SK-N-SH treated with all-trans-retinoic acid at 6 μM for 48 hours (cell line): Measurements from ENCODE around the gene NECTIN4.
A peak's percentile ranks its signal among the peaks of the same experiment; 100 is the strongest.

Experiments used
- ATAC-seq: fragments of 200-7000 bp; cut with Tn5 transposase; 3 replicates; pipeline ENCODE4 v1.9.1; 2020; ENCODE audit warnings: mild to moderate bottlenecking, moderate library complexity
- ARNTL ChIP-seq: fragments of 450-650 bp; formaldehyde crosslinking; IDR thresholded peaks from 2 replicates; pipeline ENCODE4 v1.5.0; 2020; ENCODE audit warnings: low read depth, mild to moderate bottlenecking, moderate library complexity, borderline replicate concordance
- BACH2 ChIP-seq: fragments of 250-450 bp; sonication (Bioruptor Pico); IDR thresholded peaks from 2 replicates; pipeline ENCODE4 v1.9.0; 2021; ENCODE audit warnings: mild to moderate bottlenecking, borderline replicate concordance
- CSDC2 ChIP-seq: fragments of 250-450 bp; sonication (Bioruptor Pico); IDR thresholded peaks from 2 replicates; pipeline ENCODE4 v1.5.0; 2020; ENCODE audit warnings: mild to moderate bottlenecking, moderate library complexity
- ESRRG ChIP-seq: fragments of 250-450 bp; sonication (Bioruptor Pico); IDR thresholded peaks from 2 replicates; pipeline ENCODE4 v1.6.1; 2021; ENCODE audit warnings: mild to moderate bottlenecking
- GLIS3 ChIP-seq: fragments of 250-450 bp; sonication (Bioruptor Pico); IDR thresholded peaks from 2 replicates; pipeline ENCODE4 v1.5.0; 2020; ENCODE audit warnings: mild to moderate bottlenecking, moderate library complexity
- ISL1 ChIP-seq: fragments of 250-450 bp; sonication (Bioruptor Pico); IDR thresholded peaks from 2 replicates; pipeline ENCODE4 v2.1.2; 2022; ENCODE audit warnings: mild to moderate bottlenecking, moderate library complexity
- OSR1 ChIP-seq: fragments of 250-450 bp; sonication (Bioruptor Pico); IDR thresholded peaks from 2 replicates; pipeline ENCODE4 v1.8.0; 2022; ENCODE audit warnings: moderate library complexity, mild to moderate bottlenecking, inconsistent platforms
- PPARA ChIP-seq: fragments of 250-450 bp; sonication (Bioruptor Pico); IDR thresholded peaks from 2 replicates; pipeline ENCODE4 v1.5.0; 2020; ENCODE audit warnings: mild to moderate bottlenecking, borderline replicate concordance
- RARB ChIP-seq: fragments of 250-450 bp; sonication (Bioruptor Pico); IDR thresholded peaks from 2 replicates; pipeline ENCODE4 v1.8.0; 2021; ENCODE audit warnings: mild to moderate bottlenecking, moderate library complexity
- SNAI2 ChIP-seq: fragments of 250-450 bp; sonication (Bioruptor Pico); IDR thresholded peaks from 2 replicates; pipeline ENCODE4 v1.5.0; 2020; ENCODE audit warnings: mild to moderate bottlenecking, moderate library complexity
- TCF4 ChIP-seq: fragments of 250-450 bp; sonication (Bioruptor Pico); IDR thresholded peaks from 2 replicates; pipeline ENCODE4 v1.8.0; 2021; ENCODE audit warnings: mild to moderate bottlenecking, moderate library complexity, borderline replicate concordance
- ZC3H10 ChIP-seq: fragments of 250-450 bp; sonication (Bioruptor Pico); IDR thresholded peaks from 2 replicates; pipeline ENCODE4 v1.5.1; 2021; ENCODE audit warnings: mild to moderate bottlenecking, moderate library complexity
- ZFP3 ChIP-seq: fragments of 250-450 bp; sonication (Bioruptor Pico); IDR thresholded peaks from 2 replicates; pipeline ENCODE4 v1.5.0; 2020; ENCODE audit warnings: mild to moderate bottlenecking, moderate library complexity
- ZFP30 ChIP-seq: fragments of 450-650 bp; formaldehyde crosslinking; IDR thresholded peaks from 2 replicates; pipeline ENCODE4 v1.5.0; 2022; ENCODE audit warnings: mild to moderate bottlenecking, moderate library complexity
- ZNF565 ChIP-seq: fragments of 450-650 bp; formaldehyde crosslinking; conservative IDR thresholded peaks from 2 replicates; pipeline ENCODE4 v1.5.0; 2020; ENCODE audit warnings: low read depth, mild to moderate bottlenecking, moderate library complexity
- ZNF70 ChIP-seq: fragments of 450-650 bp; formaldehyde crosslinking; IDR thresholded peaks from 2 replicates; pipeline ENCODE4 v1.5.0; 2020; ENCODE audit warnings: mild to moderate bottlenecking, moderate library complexity
- ZNF8 ChIP-seq: fragments of 450-650 bp; formaldehyde crosslinking; IDR thresholded peaks from 2 replicates; pipeline ENCODE4 v1.5.0; 2020; ENCODE audit warnings: mild to moderate bottlenecking, moderate library complexity
- TF ChIP-seq, protein P1 (sequence below): fragments of 250-450 bp; sonication (Bioruptor Pico); IDR thresholded peaks from 2 replicates; pipeline ENCODE4 v1.5.0; 2020; ENCODE audit warnings: mild to moderate bottlenecking, moderate library complexity
- TF ChIP-seq, protein P2 (sequence below): fragments of 250-450 bp; sonication (Bioruptor Pico); IDR thresholded peaks from 2 replicates; pipeline ENCODE4 v1.5.1; 2020; ENCODE audit warnings: low read depth, mild to moderate bottlenecking, moderate library complexity
- TF ChIP-seq, protein P3 (sequence below): fragments of 250-450 bp; sonication (Bioruptor Pico); IDR thresholded peaks from 2 replicates; pipeline ENCODE4 v1.8.0; 2020; ENCODE audit warnings: mild to moderate bottlenecking, moderate library complexity, borderline replicate concordance
- TF ChIP-seq, protein P4 (sequence below): fragments of 250-450 bp; sonication (Bioruptor Pico); IDR thresholded peaks from 2 replicates; pipeline ENCODE4 v1.5.1; 2021; ENCODE audit warnings: mild to moderate bottlenecking, moderate library complexity
- TF ChIP-seq, protein P5 (sequence below): fragments of 250-450 bp; sonication (Bioruptor Pico); IDR thresholded peaks from 2 replicates; pipeline ENCODE4 v1.8.0; 2021; ENCODE audit warnings: low read depth, mild to moderate bottlenecking, moderate library complexity, borderline replicate concordance

NECTIN4 gene

DNA sequence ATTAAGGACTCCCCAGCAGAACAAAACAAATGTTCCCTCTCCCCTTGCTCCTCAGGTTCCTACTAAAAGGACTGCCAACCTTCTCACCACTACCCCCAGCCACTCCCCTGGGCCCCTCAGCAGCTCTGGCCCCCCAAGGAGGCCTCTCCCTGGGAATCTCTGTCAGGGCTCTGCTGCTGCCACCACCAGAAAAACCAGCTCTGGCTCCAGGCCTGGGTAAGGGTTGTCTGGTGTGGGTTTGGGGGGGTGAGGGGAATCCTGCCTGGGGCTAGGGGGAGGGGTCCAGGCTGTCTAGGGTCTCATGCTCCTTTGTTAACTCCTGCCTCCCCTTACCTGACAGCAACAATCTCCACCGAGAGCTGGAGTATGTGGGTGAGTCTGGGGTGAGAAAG lies 4.8 kb downstream of the NECTIN4 start:
- ATAC-seq: no peak
- TF ChIP-seq ZNF8 (CRISPR knock-in tag): no peak
- no peak for TF ChIP-seq ISL1 (CRISPR knock-in tag)
- no peak for TF ChIP-seq ZFP3 (CRISPR knock-in tag)
- no peak for TF ChIP-seq ZNF565 (CRISPR knock-in tag)
- TF ChIP-seq, protein P1, sequence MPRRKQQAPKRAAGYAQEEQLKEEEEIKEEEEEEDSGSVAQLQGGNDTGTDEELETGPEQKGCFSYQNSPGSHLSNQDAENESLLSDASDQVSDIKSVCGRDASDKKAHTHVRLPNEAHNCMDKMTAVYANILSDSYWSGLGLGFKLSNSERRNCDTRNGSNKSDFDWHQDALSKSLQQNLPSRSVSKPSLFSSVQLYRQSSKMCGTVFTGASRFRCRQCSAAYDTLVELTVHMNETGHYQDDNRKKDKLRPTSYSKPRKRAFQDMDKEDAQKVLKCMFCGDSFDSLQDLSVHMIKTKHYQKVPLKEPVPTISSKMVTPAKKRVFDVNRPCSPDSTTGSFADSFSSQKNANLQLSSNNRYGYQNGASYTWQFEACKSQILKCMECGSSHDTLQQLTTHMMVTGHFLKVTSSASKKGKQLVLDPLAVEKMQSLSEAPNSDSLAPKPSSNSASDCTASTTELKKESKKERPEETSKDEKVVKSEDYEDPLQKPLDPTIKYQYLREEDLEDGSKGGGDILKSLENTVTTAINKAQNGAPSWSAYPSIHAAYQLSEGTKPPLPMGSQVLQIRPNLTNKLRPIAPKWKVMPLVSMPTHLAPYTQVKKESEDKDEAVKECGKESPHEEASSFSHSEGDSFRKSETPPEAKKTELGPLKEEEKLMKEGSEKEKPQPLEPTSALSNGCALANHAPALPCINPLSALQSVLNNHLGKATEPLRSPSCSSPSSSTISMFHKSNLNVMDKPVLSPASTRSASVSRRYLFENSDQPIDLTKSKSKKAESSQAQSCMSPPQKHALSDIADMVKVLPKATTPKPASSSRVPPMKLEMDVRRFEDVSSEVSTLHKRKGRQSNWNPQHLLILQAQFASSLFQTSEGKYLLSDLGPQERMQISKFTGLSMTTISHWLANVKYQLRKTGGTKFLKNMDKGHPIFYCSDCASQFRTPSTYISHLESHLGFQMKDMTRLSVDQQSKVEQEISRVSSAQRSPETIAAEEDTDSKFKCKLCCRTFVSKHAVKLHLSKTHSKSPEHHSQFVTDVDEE (CRISPR knock-in tag): no peak
- no peak for TF ChIP-seq PPARA (CRISPR knock-in tag)
- no peak for TF ChIP-seq OSR1
- TF ChIP-seq SNAI2 (CRISPR knock-in tag): no peak
- no peak for TF ChIP-seq ZNF70 (CRISPR knock-in tag)
- no peak for TF ChIP-seq RARB
- no peak for TF ChIP-seq ZC3H10 (CRISPR knock-in tag)
- no peak for TF ChIP-seq ESRRG

DNA sequence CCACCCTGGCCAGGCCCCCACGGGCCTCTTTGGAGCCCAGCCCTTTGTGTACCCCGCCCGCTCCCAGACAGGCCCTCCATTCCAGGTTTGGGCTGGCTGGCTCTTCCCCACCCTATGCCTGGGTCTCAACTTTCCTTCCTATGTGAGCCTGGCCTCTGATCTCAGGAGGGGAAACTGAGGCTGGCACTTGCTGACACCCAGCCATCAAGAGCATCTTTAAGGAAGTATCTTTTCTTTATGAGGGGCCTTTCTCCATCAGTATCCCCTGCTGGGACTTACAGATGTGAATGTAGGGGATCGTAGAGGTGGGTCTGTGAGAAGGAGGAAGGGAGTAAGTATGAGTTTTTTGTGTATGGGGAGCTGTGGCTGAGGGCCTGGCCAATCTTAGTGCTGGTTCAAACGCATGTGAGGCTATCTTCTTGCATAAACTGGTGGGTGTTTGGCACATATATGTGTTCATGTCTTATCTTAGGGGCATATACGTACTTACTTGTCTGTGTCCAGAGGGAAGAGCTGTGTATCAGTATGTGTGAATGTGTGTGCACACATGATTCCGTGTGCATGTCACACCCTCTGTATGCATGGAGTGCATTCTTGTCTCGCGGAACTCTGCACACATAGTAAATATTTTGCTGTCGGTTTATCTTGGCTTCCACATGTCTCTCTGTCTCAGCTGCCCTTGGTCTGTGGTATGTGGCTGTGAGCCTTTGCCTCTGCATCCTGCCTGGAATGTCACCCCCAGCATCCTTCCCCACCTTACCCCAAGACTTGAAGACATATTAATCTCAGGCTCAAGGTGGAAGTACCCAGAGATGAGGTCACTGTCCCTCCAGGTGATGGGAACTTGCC lies 5.4 kb downstream of the NECTIN4 start:
- TF ChIP-seq TCF4 (CRISPR knock-in tag) (no peak), ISL1 (CRISPR knock-in tag) (no peak), SNAI2 (CRISPR knock-in tag) (no peak), OSR1 (no peak), ZNF8 (CRISPR knock-in tag) (no peak), ZNF565 (CRISPR knock-in tag) (no peak), BACH2 (CRISPR knock-in tag) (no peak), ARNTL (CRISPR knock-in tag) (no peak), ZNF70 (CRISPR knock-in tag) (no peak), ZFP30 (CRISPR knock-in tag) (no peak), ZFP3 (CRISPR knock-in tag) (no peak)
- TF ChIP-seq, protein P2, sequence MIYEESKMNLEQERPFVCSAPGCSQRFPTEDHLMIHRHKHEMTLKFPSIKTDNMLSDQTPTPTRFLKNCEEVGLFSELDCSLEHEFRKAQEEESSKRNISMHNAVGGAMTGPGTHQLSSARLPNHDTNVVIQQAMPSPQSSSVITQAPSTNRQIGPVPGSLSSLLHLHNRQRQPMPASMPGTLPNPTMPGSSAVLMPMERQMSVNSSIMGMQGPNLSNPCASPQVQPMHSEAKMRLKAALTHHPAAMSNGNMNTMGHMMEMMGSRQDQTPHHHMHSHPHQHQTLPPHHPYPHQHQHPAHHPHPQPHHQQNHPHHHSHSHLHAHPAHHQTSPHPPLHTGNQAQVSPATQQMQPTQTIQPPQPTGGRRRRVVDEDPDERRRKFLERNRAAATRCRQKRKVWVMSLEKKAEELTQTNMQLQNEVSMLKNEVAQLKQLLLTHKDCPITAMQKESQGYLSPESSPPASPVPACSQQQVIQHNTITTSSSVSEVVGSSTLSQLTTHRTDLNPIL: no peak
- TF ChIP-seq, protein P3, sequence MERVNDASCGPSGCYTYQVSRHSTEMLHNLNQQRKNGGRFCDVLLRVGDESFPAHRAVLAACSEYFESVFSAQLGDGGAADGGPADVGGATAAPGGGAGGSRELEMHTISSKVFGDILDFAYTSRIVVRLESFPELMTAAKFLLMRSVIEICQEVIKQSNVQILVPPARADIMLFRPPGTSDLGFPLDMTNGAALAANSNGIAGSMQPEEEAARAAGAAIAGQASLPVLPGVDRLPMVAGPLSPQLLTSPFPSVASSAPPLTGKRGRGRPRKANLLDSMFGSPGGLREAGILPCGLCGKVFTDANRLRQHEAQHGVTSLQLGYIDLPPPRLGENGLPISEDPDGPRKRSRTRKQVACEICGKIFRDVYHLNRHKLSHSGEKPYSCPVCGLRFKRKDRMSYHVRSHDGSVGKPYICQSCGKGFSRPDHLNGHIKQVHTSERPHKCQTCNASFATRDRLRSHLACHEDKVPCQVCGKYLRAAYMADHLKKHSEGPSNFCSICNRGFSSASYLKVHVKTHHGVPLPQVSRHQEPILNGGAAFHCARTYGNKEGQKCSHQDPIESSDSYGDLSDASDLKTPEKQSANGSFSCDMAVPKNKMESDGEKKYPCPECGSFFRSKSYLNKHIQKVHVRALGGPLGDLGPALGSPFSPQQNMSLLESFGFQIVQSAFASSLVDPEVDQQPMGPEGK: no peak
- no peak for ATAC-seq

DNA sequence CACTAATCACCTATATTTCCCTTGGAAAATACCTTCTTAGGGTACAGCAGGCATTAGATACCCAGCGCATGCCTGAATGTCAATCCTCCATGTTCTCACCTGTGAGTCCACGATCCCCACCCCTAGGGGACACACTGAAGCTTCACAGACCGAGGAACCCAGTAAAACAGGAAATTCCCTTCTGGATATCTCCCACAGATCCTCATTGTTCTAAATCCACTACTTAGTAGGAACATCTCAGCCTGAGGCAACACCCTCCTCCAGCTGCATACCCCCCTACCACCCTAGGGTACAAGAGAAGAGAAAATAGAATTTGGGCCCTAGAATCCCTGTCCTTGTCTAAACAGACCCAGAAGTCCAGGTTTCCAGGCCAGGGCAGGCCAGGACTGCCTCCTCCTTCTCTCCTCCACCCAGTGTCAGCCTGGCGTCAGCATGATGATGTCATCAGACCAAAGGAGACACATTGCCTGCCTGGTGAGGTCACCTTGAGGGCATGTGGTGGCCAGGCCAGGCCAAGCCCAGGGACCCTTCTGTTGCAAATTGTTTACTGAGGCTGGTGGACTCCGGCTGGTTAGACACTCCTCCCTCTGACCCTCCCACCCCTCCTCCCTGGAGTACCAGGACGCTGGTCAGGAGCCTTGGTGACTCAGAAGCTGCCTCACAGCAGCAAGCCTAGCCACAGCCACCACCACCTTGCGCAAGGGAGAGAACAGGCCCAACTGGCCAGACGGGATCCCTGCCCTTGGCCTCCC lies 6.2 kb downstream of the NECTIN4 start:
- peak; percentile 87 for ATAC-seq
- no peak for TF ChIP-seq ISL1 (CRISPR knock-in tag)
- TF ChIP-seq, protein P1 (CRISPR knock-in tag): no peak
- TF ChIP-seq, protein P4, sequence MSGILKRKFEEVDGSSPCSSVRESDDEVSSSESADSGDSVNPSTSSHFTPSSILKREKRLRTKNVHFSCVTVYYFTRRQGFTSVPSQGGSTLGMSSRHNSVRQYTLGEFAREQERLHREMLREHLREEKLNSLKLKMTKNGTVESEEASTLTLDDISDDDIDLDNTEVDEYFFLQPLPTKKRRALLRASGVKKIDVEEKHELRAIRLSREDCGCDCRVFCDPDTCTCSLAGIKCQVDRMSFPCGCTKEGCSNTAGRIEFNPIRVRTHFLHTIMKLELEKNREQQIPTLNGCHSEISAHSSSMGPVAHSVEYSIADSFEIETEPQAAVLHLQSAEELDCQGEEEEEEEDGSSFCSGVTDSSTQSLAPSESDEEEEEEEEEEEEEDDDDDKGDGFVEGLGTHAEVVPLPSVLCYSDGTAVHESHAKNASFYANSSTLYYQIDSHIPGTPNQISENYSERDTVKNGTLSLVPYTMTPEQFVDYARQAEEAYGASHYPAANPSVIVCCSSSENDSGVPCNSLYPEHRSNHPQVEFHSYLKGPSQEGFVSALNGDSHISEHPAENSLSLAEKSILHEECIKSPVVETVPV (CRISPR knock-in tag): no peak
- no peak for TF ChIP-seq ZFP30 (CRISPR knock-in tag)
- TF ChIP-seq GLIS3: no peak
- TF ChIP-seq, protein P5, sequence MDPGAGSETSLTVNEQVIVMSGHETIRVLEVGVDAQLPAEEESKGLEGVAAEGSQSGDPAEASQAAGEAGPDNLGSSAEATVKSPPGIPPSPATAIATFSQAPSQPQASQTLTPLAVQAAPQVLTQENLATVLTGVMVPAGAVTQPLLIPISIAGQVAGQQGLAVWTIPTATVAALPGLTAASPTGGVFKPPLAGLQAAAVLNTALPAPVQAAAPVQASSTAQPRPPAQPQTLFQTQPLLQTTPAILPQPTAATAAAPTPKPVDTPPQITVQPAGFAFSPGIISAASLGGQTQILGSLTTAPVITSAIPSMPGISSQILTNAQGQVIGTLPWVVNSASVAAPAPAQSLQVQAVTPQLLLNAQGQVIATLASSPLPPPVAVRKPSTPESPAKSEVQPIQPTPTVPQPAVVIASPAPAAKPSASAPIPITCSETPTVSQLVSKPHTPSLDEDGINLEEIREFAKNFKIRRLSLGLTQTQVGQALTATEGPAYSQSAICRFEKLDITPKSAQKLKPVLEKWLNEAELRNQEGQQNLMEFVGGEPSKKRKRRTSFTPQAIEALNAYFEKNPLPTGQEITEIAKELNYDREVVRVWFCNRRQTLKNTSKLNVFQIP (CRISPR knock-in tag): no peak
- TF ChIP-seq ESRRG: no peak
- no peak for TF ChIP-seq SNAI2 (CRISPR knock-in tag)
- TF ChIP-seq OSR1: no peak
- no peak for TF ChIP-seq ZFP3 (CRISPR knock-in tag)
- TF ChIP-seq ZC3H10 (CRISPR knock-in tag): no peak
- no peak for TF ChIP-seq CSDC2
- no peak for TF ChIP-seq RARB
- no peak for TF ChIP-seq ZNF8 (CRISPR knock-in tag)
- TF ChIP-seq ARNTL (CRISPR knock-in tag): no peak
